ENCODE data around the gene IFI16.

DNA sequence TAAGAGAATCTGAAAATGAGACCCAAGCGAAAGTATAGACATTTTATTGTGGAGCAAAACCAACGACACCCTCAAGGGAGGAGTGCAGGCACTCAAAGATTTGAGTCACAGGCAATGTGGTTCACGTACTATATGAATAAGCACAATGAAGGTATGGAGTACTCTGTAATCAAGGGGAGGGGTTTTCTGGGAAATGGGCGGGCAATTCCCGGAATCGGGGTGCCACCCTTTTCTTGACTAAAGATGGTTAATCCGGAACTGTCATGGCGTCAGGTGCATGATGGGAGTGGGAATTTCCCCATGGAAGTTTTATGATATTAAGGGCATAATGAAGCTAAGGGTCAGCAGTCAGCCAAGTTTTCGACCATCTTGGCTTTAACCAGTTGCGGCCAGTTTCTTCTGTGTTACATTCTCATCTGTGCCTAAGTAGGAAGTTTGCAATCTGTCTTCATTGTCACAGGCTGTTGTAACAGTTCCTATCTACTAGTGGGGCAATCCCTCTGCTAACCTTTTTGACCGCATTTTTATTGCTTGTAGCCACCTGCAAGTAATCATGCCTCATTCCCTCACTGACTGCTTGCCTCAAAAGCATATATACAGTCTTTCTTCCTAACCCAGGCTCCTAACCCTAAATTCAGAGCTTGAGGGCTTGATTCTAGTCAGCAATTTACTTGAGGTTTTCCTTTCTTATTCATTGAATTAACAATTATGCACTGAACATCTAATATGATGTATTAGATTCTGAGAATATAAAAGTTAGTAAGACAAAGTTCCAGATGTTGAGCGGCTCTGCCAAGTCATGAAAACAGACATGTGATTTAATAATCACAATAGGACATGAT, 67.6 kb downstream of the IFI16 start:
- peak; percentile 47; the same call in 1 of the 2 replicates for TF ChIP-seq TAF1 (IDR thresholded peaks at IDR 0.05; ENCODE audit: borderline replicate concordance, low read depth, low read length)
- TF ChIP-seq RELA (IDR thresholded peaks at IDR 0.05; ENCODE audit: borderline replicate concordance, partially characterized antibody), result peak; percentile 99
- no peak for TF ChIP-seq RCOR1 (conservative IDR thresholded peaks at IDR 0.05; ENCODE audit: low read depth, low read length)
- no peak for TF ChIP-seq ZZZ3 (IDR thresholded peaks at IDR 0.05; ENCODE audit: control insufficient read depth, insufficient read length, low read depth)
- 0 out of 2 replicates have a peak, but pooled peaks have one; percentile 1 for TF ChIP-seq ZNF24 (IDR thresholded peaks at IDR 0.05)
- no peak for TF ChIP-seq CTCF (IDR thresholded peaks at IDR 0.05 in 2 of 3, conservative IDR thresholded peaks at IDR 0.05 in 1 of 3; ENCODE audit: control insufficient read depth in 2 of 3, extremely low read depth in 1 of 3, insufficient read depth in 1 of 3, low read depth in 3 of 3, low read length in 3 of 3)
- no peak for TF ChIP-seq RAD21 (IDR thresholded peaks at IDR 0.05; ENCODE audit: insufficient read depth, low read depth, low read length)
- peak; percentile 52 for TF ChIP-seq PBX3 (IDR thresholded peaks at IDR 0.05; ENCODE audit: insufficient replicate concordance, low read depth, low read length)
